Uterus (tissue), 2 donors: Measurements from ENCODE around the gene C1QTNF1.

Source experiments
- POLR2A ChIP-seq, 2 donors: fragments of 450-650 bp; IDR thresholded peaks; one replicate each; pipeline ENCODE4 v1.6.1; 2016; ENCODE audit warnings: antibody characterized with exemption in 2 of 2, mild to moderate bottlenecking in 1 of 2, moderate library complexity in 1 of 2
- TF ChIP-seq, protein P1 (sequence below), 4 experiments: fragments of 200-600 bp in 2 of 4; fragments of 450-650 bp in 2 of 4; sonication (generic) in 2 of 4; IDR thresholded peaks; one replicate each; pipeline ENCODE4 v1.5.1; 2016 to 2019; ENCODE audit warnings: antibody characterized with exemption in 4 of 4, mild to moderate bottlenecking in 2 of 4, moderate library complexity in 1 of 4

DNA sequence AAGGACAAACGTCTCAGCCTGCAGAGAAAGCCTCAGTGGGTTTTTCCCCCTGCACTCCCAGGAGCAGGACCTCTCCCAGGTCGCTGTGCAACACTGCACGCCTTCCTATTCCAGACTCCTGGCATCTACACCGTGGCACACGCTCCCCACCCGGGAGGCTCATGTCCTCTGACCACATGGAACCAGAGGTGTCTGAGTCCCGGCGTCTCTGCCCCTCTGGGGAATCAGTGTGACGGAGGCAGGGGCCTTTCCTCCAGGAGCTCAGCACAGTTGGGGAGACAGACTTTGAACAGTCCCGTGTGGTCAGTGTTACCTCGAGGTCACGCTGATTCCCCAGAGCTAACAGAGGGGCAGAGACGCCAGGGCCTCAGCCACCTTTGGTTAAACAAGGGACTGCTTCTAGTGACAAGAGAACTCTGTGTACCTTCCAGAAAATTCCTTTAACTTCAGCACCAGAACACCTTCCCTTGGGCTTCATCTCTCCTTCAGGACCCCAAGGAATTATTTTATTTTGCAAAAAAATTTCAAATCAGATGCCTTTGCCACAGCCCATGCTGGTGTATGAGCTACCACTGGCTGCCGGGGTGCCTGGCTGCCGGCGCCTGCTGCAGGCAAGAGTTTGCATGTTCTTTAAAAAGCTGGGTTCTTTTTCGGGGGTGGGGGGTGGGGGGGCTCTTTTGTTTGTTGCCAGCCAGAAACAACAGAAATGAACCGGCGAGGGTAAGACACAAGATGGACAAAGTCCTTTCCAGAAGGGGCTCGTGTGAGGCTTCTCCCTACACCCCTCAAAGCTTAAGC is 21.0 kb upstream of the C1QTNF1 start:
- no peak for TF ChIP-seq POLR2A (IDR thresholded peaks at IDR 0.05)
- TF ChIP-seq, protein P1, sequence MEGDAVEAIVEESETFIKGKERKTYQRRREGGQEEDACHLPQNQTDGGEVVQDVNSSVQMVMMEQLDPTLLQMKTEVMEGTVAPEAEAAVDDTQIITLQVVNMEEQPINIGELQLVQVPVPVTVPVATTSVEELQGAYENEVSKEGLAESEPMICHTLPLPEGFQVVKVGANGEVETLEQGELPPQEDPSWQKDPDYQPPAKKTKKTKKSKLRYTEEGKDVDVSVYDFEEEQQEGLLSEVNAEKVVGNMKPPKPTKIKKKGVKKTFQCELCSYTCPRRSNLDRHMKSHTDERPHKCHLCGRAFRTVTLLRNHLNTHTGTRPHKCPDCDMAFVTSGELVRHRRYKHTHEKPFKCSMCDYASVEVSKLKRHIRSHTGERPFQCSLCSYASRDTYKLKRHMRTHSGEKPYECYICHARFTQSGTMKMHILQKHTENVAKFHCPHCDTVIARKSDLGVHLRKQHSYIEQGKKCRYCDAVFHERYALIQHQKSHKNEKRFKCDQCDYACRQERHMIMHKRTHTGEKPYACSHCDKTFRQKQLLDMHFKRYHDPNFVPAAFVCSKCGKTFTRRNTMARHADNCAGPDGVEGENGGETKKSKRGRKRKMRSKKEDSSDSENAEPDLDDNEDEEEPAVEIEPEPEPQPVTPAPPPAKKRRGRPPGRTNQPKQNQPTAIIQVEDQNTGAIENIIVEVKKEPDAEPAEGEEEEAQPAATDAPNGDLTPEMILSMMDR (IDR thresholded peaks at IDR 0.05) = no peak
